K562 (cell line): ENCODE measurements around the gene MYO3B. TPM values are rescaled to one million over a fixed set of nuclear protein-coding genes. Genes with fewer than 3 reads are reported as not detected.

Experiments used
- EGR1 ChIP-seq: fragments of 450-650 bp; conservative IDR thresholded peaks from 2 replicates; pipeline ENCODE4 v1.6.1; 2017; ENCODE audit warnings: mild to moderate bottlenecking
- ETV5 ChIP-seq: sonication (generic); formaldehyde crosslinking; IDR thresholded peaks from 2 replicates; pipeline ENCODE4 v1.4.0; 2020; ENCODE audit warnings: low read depth, mild to moderate bottlenecking, missing genetic modification reagents
- GATA2 ChIP-seq: sonication (generic); formaldehyde crosslinking; IDR thresholded peaks from 2 replicates; pipeline ENCODE4 v1.4.0; 2020; ENCODE audit warnings: mild to moderate bottlenecking, missing genetic modification reagents
- HNRNPK ChIP-seq: fragments of 200-400 bp; formaldehyde crosslinking; IDR thresholded peaks from one replicate; pipeline ENCODE4 v1.6.1; 2018; ENCODE audit warnings: mild to moderate bottlenecking, low read depth, low read length; ENCODE audit not compliant: poor library complexity, severe bottlenecking
- KDM1A ChIP-seq, 2 experiments: fragments of 450-650 bp; IDR thresholded peaks; 2 replicates each; pipeline ENCODE4 v1.6.1; 2016; ENCODE audit warnings: mild to moderate bottlenecking in 2 of 2
- LARP7 ChIP-seq: fragments of 450-650 bp; IDR thresholded peaks from 2 replicates; pipeline ENCODE4 v1.6.1; 2016
- MAZ ChIP-seq, 2 experiments: fragments of 450-650 bp in 1 of 2; sonication (generic) in 1 of 2; formaldehyde crosslinking; IDR thresholded peaks in 1 of 2; conservative IDR thresholded peaks in 1 of 2; 2 replicates each; pipeline versions ENCODE4 v1.4.0 to v1.5.0; 2020; ENCODE audit warnings: mild to moderate bottlenecking in 1 of 2, missing genetic modification reagents in 1 of 2
- NCOR1 ChIP-seq: fragments of 450-650 bp; IDR thresholded peaks from 2 replicates; pipeline ENCODE4 v1.6.1; 2016; ENCODE audit warnings: mild to moderate bottlenecking, moderate library complexity
- NFRKB ChIP-seq: fragments of 450-650 bp; IDR thresholded peaks from 2 replicates; pipeline ENCODE4 v1.6.1; 2016; ENCODE audit warnings: low read depth
- NRF1 ChIP-seq, 2 experiments: fragments of 450-650 bp; IDR thresholded peaks in 1 of 2; conservative IDR thresholded peaks in 1 of 2; 2 replicates each; pipeline ENCODE4 v1.6.1; 2014; ENCODE audit warnings: mild to moderate bottlenecking in 2 of 2
- SMARCC2 ChIP-seq: fragments of 450-650 bp; IDR thresholded peaks from 2 replicates; pipeline ENCODE4 v1.6.1; 2017; ENCODE audit warnings: antibody characterized with exemption, moderate library complexity, mild to moderate bottlenecking, low read depth
- TBP ChIP-seq: optimal IDR thresholded peaks from 2 replicates; pipeline ENCODE3; 2011; ENCODE audit warnings: low read depth, low read length, improper control_type of control experiment
- ZFPM2 ChIP-seq: fragments of 250-450 bp; sonication (Bioruptor Pico); IDR thresholded peaks from 2 replicates; pipeline ENCODE4 v1.5.1; 2022; ENCODE audit warnings: mild to moderate bottlenecking
- ZNF12 ChIP-seq: sonication (generic); formaldehyde crosslinking; IDR thresholded peaks from 2 replicates; pipeline ENCODE4 v1.4.0; 2020; ENCODE audit warnings: mild to moderate bottlenecking, missing genetic modification reagents
- ZNF766 ChIP-seq: fragments of 200-800 bp; sonication (Bioruptor generic); conservative IDR thresholded peaks from 2 replicates; pipeline ENCODE4 v1.6.1; 2016; ENCODE audit warnings: missing genetic modification characterization, missing compliant biosample characterization
- ZZZ3 ChIP-seq: fragments of 450-650 bp; IDR thresholded peaks from 2 replicates; pipeline ENCODE4 v1.6.1; 2016; ENCODE audit warnings: antibody characterized with exemption, mild to moderate bottlenecking, moderate library complexity
- polyA plus RNA-seq, 8 experiments: library from polyadenylated mRNA; depleted of rRNA in 4 of 8; stranded (reverse) in 5 of 8; unstranded in 3 of 8; fragments of >200 nt; fragmentation: Nextera tagmentation in 2 of 8; fragmentation: Illumina TruSeq in 1 of 8; extraction: Ambion mirVana in 2 of 8; extraction: Trizol in 1 of 8; gene quantifications; 2 replicates each; pipeline versions ENCODE4 v1.2.1 to v1.2.3, GENCODE V29; 2011 to 2014; ENCODE audit warnings: inconsistent platforms in 1 of 8, missing spikeins in 1 of 8
- total RNA-seq, 7 experiments: library from RNA; depleted of rRNA in 6 of 7; stranded (reverse); fragments of >200 nt in 6 of 7; fragmentation: Illumina TruSeq in 2 of 7; extraction: Trizol in 2 of 7; gene quantifications; 2 replicates each; pipeline versions ENCODE4 v1.2.1 to v1.2.3, GENCODE V29; 2011 to 2021; ENCODE audit warnings: low replicate concordance in 1 of 7
- TF ChIP-seq, protein P1 (sequence below): sonication (generic); formaldehyde crosslinking; IDR thresholded peaks from 2 replicates; pipeline ENCODE4 v1.5.0; 2020; ENCODE audit warnings: missing genetic modification reagents
- TF ChIP-seq, protein P2 (sequence below): fragments of 450-650 bp; formaldehyde crosslinking; IDR thresholded peaks from 2 replicates; pipeline ENCODE4 v1.4.0; 2020; ENCODE audit warnings: mild to moderate bottlenecking, moderate library complexity
- TF ChIP-seq, protein P3 (sequence below): sonication (generic); formaldehyde crosslinking; IDR thresholded peaks from 2 replicates; pipeline ENCODE4 v1.8.0; 2023; ENCODE audit warnings: mild to moderate bottlenecking, missing genetic modification reagents
- TF ChIP-seq, protein P4 (sequence below): fragments of 250-450 bp; sonication (Bioruptor Pico); IDR thresholded peaks from 2 replicates; pipeline ENCODE4 v1.5.0; 2021; ENCODE audit warnings: mild to moderate bottlenecking, moderate library complexity

Gene MYO3B
- total and polyA plus RNA-seq, 9 of the 15 experiments (the other 6 are each of a cell fraction or from before 2014, with no cell fraction given): 2.7 to 6.5 (median 3.6) TPM

DNA sequence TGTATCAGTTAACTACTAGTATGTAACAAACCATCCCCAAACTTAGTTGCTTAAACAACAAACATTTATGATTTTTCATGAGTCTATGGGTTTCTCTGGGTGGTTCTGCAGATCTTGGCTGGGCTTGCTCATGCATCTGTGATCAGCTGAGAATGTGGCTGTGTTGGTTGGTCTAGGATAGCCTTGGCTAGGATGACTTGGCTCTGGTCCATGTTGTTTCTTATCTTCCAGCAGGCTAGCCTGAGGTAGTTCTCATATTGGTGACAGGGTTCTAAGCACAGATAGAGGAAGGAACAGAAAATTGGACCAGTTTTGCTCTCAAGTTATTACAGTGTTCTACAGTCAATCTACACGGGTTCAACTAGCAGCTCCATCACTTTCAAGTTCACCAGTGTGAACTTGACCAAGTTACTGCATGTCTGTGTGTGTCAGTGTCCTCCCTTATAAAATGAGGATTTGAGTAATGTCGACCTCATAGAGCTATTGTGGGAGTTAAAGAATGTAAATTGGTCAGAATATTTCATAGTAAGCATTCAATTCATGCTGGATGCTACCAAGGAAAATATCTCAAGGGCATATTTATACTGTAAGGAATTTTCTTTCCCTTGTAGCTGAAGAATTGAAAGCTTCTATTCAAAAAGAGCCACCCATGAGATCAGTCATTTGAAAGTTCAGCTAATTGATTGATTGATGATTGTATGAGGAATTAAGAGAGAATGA lies 65.3 kb downstream of the MYO3B start (continued):
- TF ChIP-seq, protein P1, sequence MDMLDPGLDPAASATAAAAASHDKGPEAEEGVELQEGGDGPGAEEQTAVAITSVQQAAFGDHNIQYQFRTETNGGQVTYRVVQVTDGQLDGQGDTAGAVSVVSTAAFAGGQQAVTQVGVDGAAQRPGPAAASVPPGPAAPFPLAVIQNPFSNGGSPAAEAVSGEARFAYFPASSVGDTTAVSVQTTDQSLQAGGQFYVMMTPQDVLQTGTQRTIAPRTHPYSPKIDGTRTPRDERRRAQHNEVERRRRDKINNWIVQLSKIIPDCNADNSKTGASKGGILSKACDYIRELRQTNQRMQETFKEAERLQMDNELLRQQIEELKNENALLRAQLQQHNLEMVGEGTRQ: no peak
- TF ChIP-seq LARP7: no peak
- no peak for TF ChIP-seq ZZZ3
- no peak; the same call in 1 of the 2 replicates for TF ChIP-seq NFRKB
- TF ChIP-seq ZFPM2 (CRISPR knock-in tag): no peak
- no peak for TF ChIP-seq EGR1
- TF ChIP-seq, protein P2, sequence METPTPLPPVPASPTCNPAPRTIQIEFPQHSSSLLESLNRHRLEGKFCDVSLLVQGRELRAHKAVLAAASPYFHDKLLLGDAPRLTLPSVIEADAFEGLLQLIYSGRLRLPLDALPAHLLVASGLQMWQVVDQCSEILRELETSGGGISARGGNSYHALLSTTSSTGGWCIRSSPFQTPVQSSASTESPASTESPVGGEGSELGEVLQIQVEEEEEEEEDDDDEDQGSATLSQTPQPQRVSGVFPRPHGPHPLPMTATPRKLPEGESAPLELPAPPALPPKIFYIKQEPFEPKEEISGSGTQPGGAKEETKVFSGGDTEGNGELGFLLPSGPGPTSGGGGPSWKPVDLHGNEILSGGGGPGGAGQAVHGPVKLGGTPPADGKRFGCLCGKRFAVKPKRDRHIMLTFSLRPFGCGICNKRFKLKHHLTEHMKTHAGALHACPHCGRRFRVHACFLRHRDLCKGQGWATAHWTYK (CRISPR knock-in tag): no peak
- TF ChIP-seq, protein P3, sequence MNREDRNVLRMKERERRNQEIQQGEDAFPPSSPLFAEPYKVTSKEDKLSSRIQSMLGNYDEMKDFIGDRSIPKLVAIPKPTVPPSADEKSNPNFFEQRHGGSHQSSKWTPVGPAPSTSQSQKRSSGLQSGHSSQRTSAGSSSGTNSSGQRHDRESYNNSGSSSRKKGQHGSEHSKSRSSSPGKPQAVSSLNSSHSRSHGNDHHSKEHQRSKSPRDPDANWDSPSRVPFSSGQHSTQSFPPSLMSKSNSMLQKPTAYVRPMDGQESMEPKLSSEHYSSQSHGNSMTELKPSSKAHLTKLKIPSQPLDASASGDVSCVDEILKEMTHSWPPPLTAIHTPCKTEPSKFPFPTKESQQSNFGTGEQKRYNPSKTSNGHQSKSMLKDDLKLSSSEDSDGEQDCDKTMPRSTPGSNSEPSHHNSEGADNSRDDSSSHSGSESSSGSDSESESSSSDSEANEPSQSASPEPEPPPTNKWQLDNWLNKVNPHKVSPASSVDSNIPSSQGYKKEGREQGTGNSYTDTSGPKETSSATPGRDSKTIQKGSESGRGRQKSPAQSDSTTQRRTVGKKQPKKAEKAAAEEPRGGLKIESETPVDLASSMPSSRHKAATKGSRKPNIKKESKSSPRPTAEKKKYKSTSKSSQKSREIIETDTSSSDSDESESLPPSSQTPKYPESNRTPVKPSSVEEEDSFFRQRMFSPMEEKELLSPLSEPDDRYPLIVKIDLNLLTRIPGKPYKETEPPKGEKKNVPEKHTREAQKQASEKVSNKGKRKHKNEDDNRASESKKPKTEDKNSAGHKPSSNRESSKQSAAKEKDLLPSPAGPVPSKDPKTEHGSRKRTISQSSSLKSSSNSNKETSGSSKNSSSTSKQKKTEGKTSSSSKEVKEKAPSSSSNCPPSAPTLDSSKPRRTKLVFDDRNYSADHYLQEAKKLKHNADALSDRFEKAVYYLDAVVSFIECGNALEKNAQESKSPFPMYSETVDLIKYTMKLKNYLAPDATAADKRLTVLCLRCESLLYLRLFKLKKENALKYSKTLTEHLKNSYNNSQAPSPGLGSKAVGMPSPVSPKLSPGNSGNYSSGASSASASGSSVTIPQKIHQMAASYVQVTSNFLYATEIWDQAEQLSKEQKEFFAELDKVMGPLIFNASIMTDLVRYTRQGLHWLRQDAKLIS (CRISPR knock-in tag): no peak
- no peak for TF ChIP-seq GATA2 (CRISPR knock-in tag)
- TF ChIP-seq TBP: no peak
- TF ChIP-seq SMARCC2: no peak
- TF ChIP-seq MAZ (CRISPR knock-in tag; conservative IDR thresholded peaks at IDR 0.05 in 1 of 2, IDR thresholded peaks at IDR 0.05 in 1 of 2): no peak
- no peak for TF ChIP-seq NRF1 (conservative IDR thresholded peaks at IDR 0.05 in 1 of 2, IDR thresholded peaks at IDR 0.05 in 1 of 2)
- peak in 1 of 2 experiments; percentile 66; a peak in 1 of 4 replicates for TF ChIP-seq KDM1A (IDR thresholded peaks at IDR 0.05)
- peak; percentile 28; the same call in 1 of the 2 replicates for TF ChIP-seq NCOR1
- no peak for TF ChIP-seq ZNF12 (CRISPR knock-in tag)
- no peak for TF ChIP-seq HNRNPK
- TF ChIP-seq ZNF766 (CRISPR knock-in tag): no peak
- TF ChIP-seq, protein P4, sequence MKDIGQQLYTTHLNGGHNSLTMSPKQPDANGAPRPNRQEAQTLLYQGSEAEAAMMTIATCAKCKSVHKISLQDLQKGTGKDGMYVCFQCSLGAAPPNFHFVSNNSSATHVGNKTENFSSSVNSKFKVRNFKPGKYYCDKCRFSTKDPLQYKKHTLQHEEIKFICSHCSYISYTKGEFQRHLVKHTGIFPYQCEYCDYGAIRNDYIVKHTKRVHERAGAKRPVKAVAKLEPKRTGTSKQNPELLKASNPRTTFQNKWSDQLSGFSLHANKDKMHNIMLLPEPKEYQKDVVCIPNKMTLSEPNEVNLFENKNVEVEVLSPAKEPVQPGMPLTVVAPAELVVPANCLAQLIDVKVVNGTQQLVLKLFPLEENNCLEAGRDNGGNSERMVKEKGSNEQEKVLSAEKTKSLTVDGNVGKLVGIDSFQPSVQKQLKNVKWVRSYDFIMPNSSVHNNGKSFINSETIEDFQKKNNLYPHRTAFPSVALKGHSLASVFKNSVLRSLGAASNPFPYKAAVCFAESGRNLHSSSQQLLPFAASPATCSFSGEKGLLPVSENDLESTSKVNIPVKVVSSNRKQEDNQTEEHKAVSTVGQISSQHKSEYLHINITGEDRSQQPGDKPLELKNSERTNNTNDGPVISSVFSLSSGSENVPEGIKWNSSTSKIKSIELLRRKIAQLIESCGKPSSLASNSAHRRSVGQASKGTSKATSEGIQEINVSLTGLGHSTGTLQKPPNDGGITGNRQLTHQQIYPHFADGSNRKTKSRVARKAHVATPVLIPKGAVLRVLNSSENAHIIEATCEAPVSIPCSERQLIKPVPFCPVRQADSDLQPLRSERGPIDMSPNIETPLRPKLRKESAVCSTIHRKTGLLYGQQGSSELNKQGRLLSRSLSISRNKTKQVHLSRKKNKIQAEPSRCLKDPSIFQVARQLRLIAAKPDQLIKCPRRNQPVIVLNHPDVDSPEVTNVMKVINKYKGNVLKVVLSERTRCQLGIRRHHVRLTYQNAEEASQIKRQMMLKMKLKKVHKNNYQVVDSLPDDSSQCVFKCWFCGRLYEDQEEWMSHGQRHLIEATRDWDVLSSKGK (CRISPR knock-in tag): no peak
- TF ChIP-seq ETV5 (CRISPR knock-in tag): no peak
